HG02885 (cell line): ENCODE data around the gene ENOX1.

Source experiments
- ATAC-seq: cut with Tn5 transposase; IDR thresholded peaks from one replicate; pipeline ENCODE4 v1.9.1; 2021; ENCODE audit warnings: mild to moderate bottlenecking; ENCODE audit not compliant: unreplicated experiment, poor library complexity

ENOX1 gene

DNA sequence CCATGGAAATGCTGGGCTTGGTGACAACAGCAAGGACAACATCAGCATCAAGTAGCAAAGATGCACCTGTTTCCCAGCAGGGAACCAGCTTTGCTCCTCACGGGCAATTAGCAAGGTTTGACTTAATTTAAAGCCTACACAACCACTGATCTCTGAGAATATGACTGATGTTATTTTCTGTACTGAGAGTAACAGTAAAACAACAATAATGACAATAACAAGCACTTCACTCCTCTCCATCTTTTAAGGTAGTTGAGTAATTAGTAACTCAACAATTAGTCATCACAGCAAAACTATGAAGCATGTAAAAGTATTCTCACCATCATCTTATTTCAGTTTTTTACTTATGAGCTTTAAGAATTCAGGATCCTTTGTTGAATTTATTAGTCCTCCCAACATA is 37.3 kb downstream of the ENOX1 start:
- ATAC-seq, result no peak

- no peak for ATAC-seq
Observed at GRCh38 chr13:43744261-43745031, 42.3 kb downstream of the ENOX1 start.

GRCh38 chr13:43742911-43743310 is 43.9 kb downstream of the ENOX1 start:
- no peak for ATAC-seq

GRCh38 chr13:43737392-43737923 is 49.3 kb downstream of the ENOX1 start:
- ATAC-seq, result no peak

DNA sequence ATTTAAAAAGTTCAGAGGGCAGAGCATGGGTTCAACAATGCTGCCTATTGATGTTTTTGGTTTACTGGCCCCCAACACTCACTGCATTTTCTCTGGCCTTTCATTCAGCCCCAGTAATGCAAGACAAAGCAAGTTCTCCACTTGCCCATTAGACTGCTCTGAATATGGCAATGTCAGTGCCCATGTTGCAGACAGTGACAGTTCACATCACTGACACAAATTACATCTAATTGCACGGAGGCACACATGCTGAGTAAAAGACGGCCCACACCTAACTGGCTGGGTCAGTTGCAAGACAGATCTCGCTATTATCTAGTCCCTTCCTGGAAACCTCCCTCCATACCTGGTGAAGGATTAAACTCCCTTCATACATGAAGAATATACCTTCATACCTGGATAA is 54.0 kb downstream of the ENOX1 start:
- ATAC-seq, result no peak

DNA sequence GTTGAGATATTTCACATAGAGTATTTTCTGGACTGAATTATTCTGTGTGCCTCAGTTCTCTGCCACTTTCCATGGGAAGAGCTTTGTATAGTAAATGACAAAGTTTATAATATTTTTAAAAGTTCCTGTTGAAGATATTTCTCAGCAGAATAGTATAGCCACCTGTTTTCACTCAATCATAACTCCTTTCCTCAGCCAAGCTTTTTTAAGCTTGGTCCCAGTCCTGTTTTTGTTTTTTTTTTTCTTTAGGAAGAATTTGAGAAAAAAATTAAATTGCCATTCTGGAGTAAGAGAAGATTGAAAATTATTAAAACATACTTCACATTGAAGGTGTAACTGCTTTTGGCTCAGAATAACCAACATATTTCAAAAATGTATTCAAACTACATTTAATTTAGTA is 55.5 kb downstream of the ENOX1 start:
- ATAC-seq, result no peak

DNA sequence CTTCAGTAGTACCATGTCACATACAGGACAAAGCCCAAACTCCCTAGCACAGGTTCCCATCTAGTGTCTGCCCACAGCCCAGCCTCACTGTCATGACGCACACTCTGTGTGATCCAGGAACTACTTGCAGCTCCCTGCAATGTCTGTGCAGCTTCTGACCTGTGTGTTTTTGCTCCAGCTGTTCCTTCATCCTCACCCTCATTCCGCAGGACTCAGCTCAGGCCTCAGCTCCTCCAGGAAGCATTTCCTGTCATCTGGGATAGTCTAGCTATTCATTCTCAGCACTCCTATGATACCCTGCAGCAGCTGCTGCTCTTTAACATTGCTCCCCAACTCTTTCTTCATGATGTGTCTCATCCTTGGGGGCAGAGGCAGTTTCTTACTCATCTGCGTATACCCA is 56.1 kb downstream of the ENOX1 start:
- no peak for ATAC-seq

GRCh38 chr13:43728421-43728820 is 58.4 kb downstream of the ENOX1 start:
- ATAC-seq, result no peak

GRCh38 chr13:43727856-43728255 is 58.9 kb downstream of the ENOX1 start:
- no peak for ATAC-seq

- no peak for ATAC-seq
Observed at GRCh38 chr13:43725460-43725859, 61.3 kb downstream of the ENOX1 start.

DNA sequence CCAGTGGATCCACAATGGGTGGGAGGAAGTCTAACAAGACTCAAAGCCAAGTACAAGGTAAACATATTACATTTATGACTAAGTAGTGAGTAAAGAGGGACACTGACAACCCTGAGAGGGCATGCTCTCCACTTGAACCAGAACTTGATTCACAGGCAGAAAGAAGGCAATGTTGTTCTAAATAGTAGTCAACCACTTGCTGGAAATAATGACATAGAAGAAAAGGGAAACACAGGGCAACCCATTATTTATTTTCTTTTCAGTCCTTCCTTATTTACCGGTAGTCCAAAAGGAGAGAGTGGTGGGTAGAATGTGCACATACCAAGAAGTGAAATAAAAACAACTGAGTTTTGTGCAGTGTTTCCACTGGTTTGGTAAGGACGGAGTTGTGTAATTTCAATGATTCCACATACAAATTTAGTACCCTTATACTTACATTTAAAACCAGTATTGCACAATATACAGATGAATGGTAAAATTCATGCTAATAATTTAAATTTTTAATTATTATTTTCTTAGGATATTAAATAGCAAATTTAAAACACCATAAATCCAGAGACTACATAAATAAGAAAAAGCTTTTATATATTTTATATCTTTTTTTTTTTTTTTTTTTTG is 65.9 kb downstream of the ENOX1 start:
- ATAC-seq, result no peak

GRCh38 chr13:43698758-43699157 is 88.0 kb downstream of the ENOX1 start:
- no peak for ATAC-seq

DNA sequence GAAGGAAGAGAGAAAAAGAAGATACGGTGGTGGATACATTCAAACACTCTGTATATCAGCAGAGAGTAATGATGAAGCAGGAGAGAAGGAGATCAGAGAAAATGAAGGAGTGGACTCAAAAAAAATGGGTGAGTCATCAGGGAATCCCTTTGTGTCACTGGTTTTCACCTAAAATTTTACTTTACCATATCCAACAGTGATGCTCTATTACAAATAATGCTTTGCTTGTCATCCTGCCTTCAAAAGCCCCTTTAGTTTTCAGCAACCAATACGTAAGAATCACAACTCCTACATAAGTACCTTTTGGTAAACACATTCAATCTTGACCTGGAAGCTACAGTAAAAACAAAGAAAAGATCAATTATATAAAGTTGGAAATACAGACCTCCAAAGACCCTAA is 88.8 kb downstream of the ENOX1 start:
- ATAC-seq, result peak; percentile 52

- no peak for ATAC-seq
Observed at GRCh38 chr13:43697323-43697722, 89.4 kb downstream of the ENOX1 start.

- no peak for ATAC-seq
Observed at GRCh38 chr13:43694146-43694664, 92.6 kb downstream of the ENOX1 start.

DNA sequence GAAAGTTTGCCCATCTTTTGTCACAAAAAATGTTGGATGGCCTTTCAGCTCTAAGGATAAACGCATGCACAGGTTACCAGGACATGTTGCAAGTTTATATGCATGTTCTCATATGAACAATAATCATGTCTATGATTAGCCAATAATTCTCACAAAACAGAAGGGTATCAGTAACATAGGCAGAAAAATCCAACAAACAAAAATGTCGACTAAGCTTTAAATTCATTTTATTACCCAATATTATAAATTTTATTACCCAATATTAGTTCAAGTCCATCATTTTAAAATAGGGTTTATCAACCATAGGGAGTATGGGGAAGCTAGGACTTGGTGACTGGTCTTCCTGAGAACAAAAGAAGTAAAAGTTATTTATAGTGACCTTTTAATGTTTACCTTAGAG is 93.1 kb downstream of the ENOX1 start:
- no peak for ATAC-seq

GRCh38 chr13:43688227-43688907 is 98.4 kb downstream of the ENOX1 start:
- no peak for ATAC-seq

DNA sequence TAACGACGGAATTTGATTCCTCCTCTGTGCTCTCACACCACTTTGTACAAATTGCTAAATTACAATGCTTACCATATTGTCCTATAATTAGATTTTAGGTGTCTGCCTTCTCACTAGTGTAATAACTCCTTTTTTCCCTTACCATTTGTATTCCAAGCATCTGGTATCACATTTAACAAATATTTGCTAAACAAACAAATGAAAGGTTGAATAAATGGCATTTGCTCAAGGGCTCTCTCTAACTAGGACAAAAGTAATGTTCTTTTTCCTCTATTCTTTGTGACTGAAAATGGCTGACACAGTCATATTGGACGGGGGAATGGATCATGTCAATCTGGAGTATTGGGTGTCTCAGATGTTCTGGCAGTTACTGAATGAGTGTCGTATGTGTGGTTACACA is 99.7 kb downstream of the ENOX1 start:
- ATAC-seq, result no peak

DNA sequence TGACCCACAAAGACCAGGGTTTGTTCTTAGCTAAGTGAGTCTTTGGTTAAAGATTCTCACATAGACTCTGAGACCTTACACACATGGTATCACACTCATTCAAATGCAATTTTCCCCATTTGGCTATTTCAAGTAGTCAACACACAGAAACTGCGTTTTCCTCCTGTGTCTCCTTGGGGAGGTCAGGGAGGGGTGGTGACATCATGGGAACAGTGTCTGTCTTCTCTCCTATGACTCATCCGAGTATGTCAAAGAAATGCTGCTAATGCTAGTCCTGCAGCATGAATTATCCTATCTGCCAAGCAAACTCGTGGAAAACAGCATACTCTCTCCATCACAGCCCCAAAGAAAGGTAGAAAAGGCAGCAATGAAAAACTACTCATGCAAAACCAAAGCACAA is 100.2 kb downstream of the ENOX1 start:
- no peak for ATAC-seq

DNA sequence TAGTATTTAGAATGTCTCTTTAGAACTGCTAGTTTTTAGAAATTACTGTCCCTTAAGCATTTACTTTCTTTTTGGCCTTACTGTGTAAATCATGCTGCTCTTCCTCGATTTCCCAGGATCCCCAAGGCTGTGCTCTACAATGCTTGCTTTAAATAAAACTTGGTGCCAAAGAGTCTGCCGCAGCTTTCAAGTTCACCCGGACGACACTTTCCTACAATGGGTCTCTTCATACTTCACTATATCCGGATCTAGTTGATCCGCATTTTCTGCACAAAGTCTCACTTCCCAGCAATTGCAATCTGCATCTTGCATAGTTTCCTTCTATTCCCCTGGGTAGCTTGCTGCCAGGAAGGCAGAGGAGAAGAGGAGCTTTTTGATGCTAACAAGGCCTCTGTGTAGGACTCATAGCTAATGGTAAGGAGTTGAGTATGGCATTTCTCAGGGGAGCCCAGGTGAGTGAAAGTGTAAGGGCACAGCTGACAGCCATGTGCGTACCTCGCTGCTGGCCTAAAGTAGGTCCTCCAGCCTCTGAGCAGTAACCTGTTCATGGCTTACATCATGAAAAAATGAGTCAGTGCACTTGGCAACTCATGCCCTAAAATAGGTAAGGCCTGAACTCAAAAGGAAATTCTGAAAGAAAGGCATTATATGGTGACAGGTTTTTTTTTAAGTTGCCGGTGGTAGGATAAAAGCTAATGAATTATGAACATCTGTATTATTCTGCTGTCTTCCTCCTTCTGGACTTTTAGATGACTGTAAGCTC is 101.6 kb downstream of the ENOX1 start:
- ATAC-seq, result no peak
